ENCODE measurements around the gene OOSP4A.
"Not testable (repeated sequence)": the region's sequence is repeated elsewhere in the genome, so short reads cannot be mapped to it uniquely, and the experiment has no call there.

Gene OOSP4A

GRCh38 chr11:59981106-59981770, 17.4 kb downstream of the OOSP4A start:
- no peak for DNase-seq (ENCODE audit: low read depth)

DNA sequence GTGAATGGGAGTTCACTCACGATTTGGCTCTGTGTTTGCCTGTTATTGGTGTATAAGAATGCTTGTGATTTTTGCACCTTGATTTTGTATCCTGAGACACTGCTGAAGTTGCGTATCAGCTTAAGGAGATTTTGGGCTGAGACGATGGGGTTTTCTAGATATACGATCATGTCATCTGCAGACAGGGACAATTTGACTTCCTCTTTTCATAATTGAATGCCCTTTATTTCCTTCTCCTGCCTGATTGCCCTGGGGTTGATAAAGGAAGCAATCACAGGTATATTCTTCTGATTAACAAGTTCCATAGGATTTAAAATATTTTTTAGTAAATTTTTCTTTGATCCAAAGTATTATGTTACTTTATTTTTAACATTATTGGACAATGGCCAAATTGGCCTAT, 18.2 kb downstream of the OOSP4A start:
- DNase-seq (ENCODE audit: low read depth): not testable (repeated sequence)

DNA sequence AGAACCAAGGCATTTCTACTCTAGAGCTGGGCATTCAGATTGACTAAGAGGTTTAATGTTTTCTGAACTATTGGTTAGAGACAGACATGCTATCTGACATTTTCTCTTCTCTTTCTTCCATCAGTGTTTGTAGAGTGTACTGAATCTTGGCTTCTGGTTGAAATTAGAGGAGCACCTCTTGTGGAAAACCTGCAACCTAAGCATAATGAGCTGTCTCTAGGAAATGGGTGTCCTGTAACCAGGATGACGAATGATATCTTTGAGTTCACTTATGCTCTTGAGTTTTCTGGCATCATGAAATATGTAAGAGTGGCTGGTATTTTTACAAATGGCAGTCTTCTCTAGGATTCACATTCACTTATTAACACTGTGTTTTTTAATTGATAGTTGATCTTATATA, 19.4 kb downstream of the OOSP4A start:
- DNase-seq (ENCODE audit: low read depth): no peak

DNA sequence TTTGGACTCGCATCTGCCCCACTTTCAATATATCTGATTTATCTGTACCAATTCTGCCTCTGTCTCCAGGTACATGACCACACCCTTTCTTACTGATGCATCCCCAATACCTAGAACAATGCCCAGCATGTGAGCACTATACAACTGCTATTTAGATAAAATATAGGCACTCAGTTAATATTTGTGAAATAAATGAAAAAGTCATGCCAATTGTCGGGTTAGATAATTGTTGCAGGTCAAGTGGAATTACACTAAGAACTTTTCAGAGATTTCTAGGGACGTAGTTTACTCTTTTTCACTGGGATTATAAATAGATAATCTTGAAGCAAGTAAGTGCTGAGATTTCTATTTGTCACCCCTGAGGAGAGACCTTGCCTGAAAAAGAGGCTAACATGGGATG, 20.5 kb downstream of the OOSP4A start:
- DNase-seq (ENCODE audit: low read depth): no peak

DNA sequence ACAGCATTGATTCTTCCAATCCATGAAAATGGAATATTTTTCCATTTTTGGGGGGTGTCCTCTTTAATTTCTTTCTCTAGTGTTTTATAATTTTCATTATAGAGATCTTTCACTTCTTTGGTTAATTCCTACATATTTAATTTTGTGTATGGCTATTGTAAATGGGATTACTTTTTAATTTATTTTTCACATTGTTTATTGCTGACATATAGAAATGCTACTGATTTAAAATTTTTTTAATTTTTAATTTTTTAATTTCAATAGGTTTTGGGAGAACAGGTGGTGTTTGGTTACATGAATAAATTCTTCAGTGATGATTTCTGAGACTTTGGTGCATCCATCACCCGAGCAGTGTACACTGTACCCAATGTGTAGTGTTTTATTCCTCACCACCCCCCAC, 26.6 kb downstream of the OOSP4A start:
- no peak for DNase-seq (ENCODE audit: low read depth)

GRCh38 chr11:59992425-59992824, 28.6 kb downstream of the OOSP4A start:
- no peak for DNase-seq (ENCODE audit: low read depth)

GRCh38 chr11:59997800-59998199, 34.0 kb downstream of the OOSP4A start:
- DNase-seq (ENCODE audit: low read depth): no peak

GRCh38 chr11:59999691-60000090, 35.9 kb downstream of the OOSP4A start:
- no peak for DNase-seq (ENCODE audit: low read depth)

DNA sequence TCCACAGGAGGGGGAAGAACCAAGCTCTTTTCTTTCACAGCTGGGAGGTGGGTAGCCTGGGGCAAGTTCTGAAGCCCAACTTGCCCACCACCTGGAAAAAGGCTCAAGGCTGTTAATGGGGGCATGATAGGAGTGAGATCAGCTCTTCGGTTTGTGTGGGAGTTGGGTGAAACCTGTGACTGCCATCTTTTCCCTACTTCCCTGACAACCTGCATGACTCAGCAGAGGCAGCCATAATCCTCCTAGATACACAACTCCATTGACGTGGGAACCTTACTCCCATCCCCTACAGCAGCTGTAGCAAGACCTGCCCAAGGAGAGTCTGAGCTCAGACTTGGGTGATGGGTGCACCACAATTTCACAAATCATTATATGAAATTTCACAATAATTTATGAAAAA, 39.9 kb downstream of the OOSP4A start:
- no peak for DNase-seq (ENCODE audit: low read depth)

DNA sequence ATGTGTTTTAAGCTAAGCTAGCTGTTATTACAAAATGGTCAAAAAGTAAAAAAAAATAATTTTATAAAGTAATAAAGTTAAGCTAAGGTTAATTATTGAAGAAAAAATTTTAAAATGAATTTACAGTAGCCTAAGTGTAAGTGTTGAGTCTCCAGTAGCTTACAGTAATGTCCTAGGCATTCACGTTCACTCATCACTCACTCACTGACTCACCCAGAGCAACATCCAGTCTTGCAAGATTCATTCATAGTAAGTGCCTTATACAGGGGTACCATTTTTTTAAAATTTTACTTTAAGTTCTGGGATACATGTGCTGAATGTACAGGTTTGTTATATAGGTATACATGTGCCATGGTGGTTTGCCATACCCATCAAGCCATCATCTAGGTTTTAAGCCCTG, 41.5 kb downstream of the OOSP4A start:
- DNase-seq (ENCODE audit: low read depth): no peak

GRCh38 chr11:60016881-60017280, 53.0 kb downstream of the OOSP4A start, which contains the start of gene OOSP4B:
Gene OOSP4B, plus strand, starts transcription at chr11:60017181.
- DNase-seq (ENCODE audit: low read depth): no peak

- DNase-seq (ENCODE audit: low read depth): no peak
Observed at GRCh38 chr11:60018058-60018457, 54.2 kb downstream of the OOSP4A start.

Data from fibroblast of gingiva (primary cell).